ENCODE results near the gene OR51L1. TPM values are rescaled to one million over a fixed set of nuclear protein-coding genes. Genes with fewer than 3 reads are reported as not detected.
"Not testable (repeated sequence)": the region's sequence is repeated elsewhere in the genome, so short reads cannot be mapped to it uniquely, and the experiment has no call there.

Gene OR51L1
- not detected in 2 replicates for total RNA-seq (2014; rRNA removed)
- not detected for Bru-seq, nascent RNA
- BruChase-seq, experiment 1, labeled RNA remaining after a 6-hour chase = not detected
- not detected for BruChase-seq, experiment 2, labeled RNA remaining after a 2-hour chase
- long read RNA-seq = 0 reads

GRCh38 chr11:4994551-4994950 is at the start of gene OR51L1:
TSS of gene OR51L1 (plus strand) at chr11:4994851. CDS start at chr11:4998983, 4,132 bp downstream.
- ATAC-seq = no peak
- H3K9me3 ChIP-seq (ENCODE audit: low read length) = no peaks in the 10 kb centered on the region
- no TSS peak for BruUV-seq (replicated peaks)
- H3K9me2 ChIP-seq (replicated peaks; ENCODE audit: low read length) = no peaks in the 10 kb centered on the region
- intact Hi-C loops (cut with micrococcal nuclease) = no loop called here
- ChIA-PET CTCF (no interaction called here), POLR2A (ENCODE audit: unreplicated experiment) (no interaction called here)
- H3K9ac ChIP-seq (ENCODE audit: low read length) = no peak within 1 kb of the TSS
- H3K4me2 ChIP-seq (ENCODE audit: low read length) = no peak within 1 kb of the TSS
- no peaks in the 10 kb centered on the region for H3K36me3 ChIP-seq (ENCODE audit: low read depth, low read length)
- H4K20me1 ChIP-seq (ENCODE audit: low read length) = no peaks in the 10 kb centered on the region
- H3K4me3 ChIP-seq (ENCODE audit: low read length) = no peak within 1 kb of the TSS
- no peaks in the 10 kb centered on the region for H3K79me2 ChIP-seq (ENCODE audit: low read length)
- no peaks in the 10 kb centered on the region for H3F3A ChIP-seq (ENCODE audit: low read length, unreplicated experiment)
- no peak within 1 kb of the TSS for H3K27ac ChIP-seq (ENCODE audit: low read length)
- no peaks in the 10 kb centered on the region for H3K4me1 ChIP-seq (ENCODE audit: insufficient read depth, low read length)
- TF ChIP-seq EZH2phosphoT487 (IDR thresholded peaks at IDR 0.05; ENCODE audit: borderline replicate concordance, low read length) (no peak), EZH2 (IDR thresholded peaks at IDR 0.05; ENCODE audit: low read length, unreplicated experiment) (no peak), CTCF (conservative IDR thresholded peaks at IDR 0.05; ENCODE audit: low read depth, low read length) (no peak)
- no peak within 1 kb of the TSS for H2AFZ ChIP-seq (ENCODE audit: low read length)
- DNase-seq = no peak
- H3K27me3 ChIP-seq (ENCODE audit: low read length) = no peaks in the 10 kb centered on the region

- H3K4me3 ChIP-seq (ENCODE audit: low read length) = no peak within 1 kb of the TSS
- no peak within 1 kb of the TSS for H2AFZ ChIP-seq (ENCODE audit: low read length)
- H4K20me1 ChIP-seq (ENCODE audit: low read length) = no peaks in the 10 kb centered on the region
- H3K36me3 ChIP-seq (ENCODE audit: low read depth, low read length) = no peaks in the 10 kb centered on the region
- no peak for ATAC-seq
- intact Hi-C loops (cut with micrococcal nuclease) = no loop called here
- no peak within 1 kb of the TSS for H3K27ac ChIP-seq (ENCODE audit: low read length)
- no peaks in the 10 kb centered on the region for H3K9me2 ChIP-seq (replicated peaks; ENCODE audit: low read length)
- H3K9ac ChIP-seq (ENCODE audit: low read length) = no peak within 1 kb of the TSS
- H3K4me1 ChIP-seq (ENCODE audit: insufficient read depth, low read length) = no peaks in the 10 kb centered on the region
- ChIA-PET POLR2A (ENCODE audit: unreplicated experiment) (no interaction called here), CTCF (no interaction called here)
- DNase-seq = no peak
- no peaks in the 10 kb centered on the region for H3K9me3 ChIP-seq (ENCODE audit: low read length)
- H3K79me2 ChIP-seq (ENCODE audit: low read length) = no peaks in the 10 kb centered on the region
- no peak within 1 kb of the TSS for H3K4me2 ChIP-seq (ENCODE audit: low read length)
- H3K27me3 ChIP-seq (ENCODE audit: low read length) = no peaks in the 10 kb centered on the region
- no peak for TF ChIP-seq EZH2 (IDR thresholded peaks at IDR 0.05; ENCODE audit: low read length, unreplicated experiment)
- no peaks in the 10 kb centered on the region for H3F3A ChIP-seq (ENCODE audit: low read length, unreplicated experiment)
- BruUV-seq (replicated peaks) = no TSS peak
Measured at GRCh38 chr11:4947505-4947904, 47.1 kb upstream of the OR51L1 start, which contains the start of gene OR51A4. TSS of gene OR51A4 (minus strand) at chr11:4947605. CDS start at chr11:4947100, 505 bp downstream.

DNA sequence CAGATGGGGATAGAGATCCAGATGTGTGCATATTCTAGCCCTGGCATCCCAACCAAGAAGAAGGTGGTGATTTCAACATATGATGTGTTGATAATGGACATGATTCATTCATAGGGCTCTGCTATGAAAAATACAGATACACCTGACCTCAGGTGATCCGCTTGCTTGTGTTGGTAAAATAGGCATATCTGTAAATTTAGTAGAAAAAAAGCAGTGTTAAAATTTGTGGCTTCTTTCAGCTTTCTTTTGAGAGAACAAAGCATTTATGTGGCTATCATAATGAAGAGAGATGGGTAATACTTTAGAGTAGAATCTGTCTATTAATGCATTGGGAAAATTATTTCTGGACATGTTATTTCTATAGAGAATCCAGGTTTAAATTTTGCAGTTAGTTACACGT is 39.0 kb upstream of the OR51L1 start, which contains the start of gene OR51A2:
Gene OR51A2 (minus strand): TSS at position 101 of the 400 bp plus-strand sequence. CDS start 0 bp downstream, at position 101.
- H3K9ac ChIP-seq (ENCODE audit: low read length); H3K79me2 ChIP-seq (ENCODE audit: low read length); H3K36me3 ChIP-seq (ENCODE audit: low read depth, low read length); H3K4me2 ChIP-seq (ENCODE audit: low read length); H3K4me1 ChIP-seq (ENCODE audit: insufficient read depth, low read length); H3F3A ChIP-seq (ENCODE audit: low read length, unreplicated experiment); DNase-seq; H2AFZ ChIP-seq (ENCODE audit: low read length); H3K9me2 ChIP-seq (replicated peaks; ENCODE audit: low read length); POLR2A ChIA-PET (ENCODE audit: unreplicated experiment); CTCF ChIA-PET; ATAC-seq; H4K20me1 ChIP-seq (ENCODE audit: low read length); H3K27ac ChIP-seq (ENCODE audit: low read length); H3K4me3 ChIP-seq (ENCODE audit: low read length); intact Hi-C loops (cut with micrococcal nuclease); H3K9me3 ChIP-seq (ENCODE audit: low read length); BruUV-seq (replicated peaks); H3K27me3 ChIP-seq (ENCODE audit: low read length): not testable (repeated sequence)

DNA sequence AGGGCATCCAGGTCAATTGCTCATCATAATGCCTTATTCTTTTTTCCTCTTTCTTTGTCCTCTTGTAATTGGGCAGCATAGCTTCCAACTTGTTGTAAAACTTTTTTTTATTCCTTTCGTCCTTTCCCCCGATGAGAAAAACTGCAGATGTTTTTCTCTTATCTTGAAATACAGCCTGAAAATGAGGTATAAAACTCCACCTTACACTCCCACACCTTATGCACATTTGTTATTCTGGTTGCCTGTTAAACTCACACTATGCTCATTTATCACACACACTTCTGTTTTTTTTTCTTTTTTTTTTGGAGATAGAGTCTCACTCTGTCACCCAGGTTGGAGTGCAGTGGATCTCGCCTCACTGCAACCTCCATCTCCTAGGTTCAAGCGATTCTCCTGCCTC is 37.3 kb upstream of the OR51L1 start:
- Histone ChIP-seq H3K27ac (ENCODE audit: low read length) (no peak overlapping the region), H3K27me3 (ENCODE audit: low read length) (no peaks in the 10 kb centered on the region), H3F3A (ENCODE audit: low read length, unreplicated experiment) (no peaks in the 10 kb centered on the region), H2AFZ (ENCODE audit: low read length) (no peak overlapping the region), H3K4me1 (ENCODE audit: insufficient read depth, low read length) (no peaks in the 10 kb centered on the region), H3K36me3 (ENCODE audit: low read depth, low read length) (no peaks in the 10 kb centered on the region), H3K4me2 (ENCODE audit: low read length) (no peak overlapping the region), H3K9me3 (ENCODE audit: low read length) (no peaks in the 10 kb centered on the region), H3K4me3 (ENCODE audit: low read length) (no peak overlapping the region), H3K9ac (ENCODE audit: low read length) (no peak overlapping the region), H4K20me1 (ENCODE audit: low read length) (no peaks in the 10 kb centered on the region), H3K9me2 (replicated peaks; ENCODE audit: low read length) (no peaks in the 10 kb centered on the region), H3K79me2 (ENCODE audit: low read length) (no peaks in the 10 kb centered on the region)
- POLR2A ChIA-PET (ENCODE audit: unreplicated experiment) = no interaction called here
- DNase-seq = no peak
- BruUV-seq (replicated peaks) = no TSS peak
- intact Hi-C loops (cut with micrococcal nuclease) = no loop called here
- TF ChIP-seq EZH2phosphoT487 (IDR thresholded peaks at IDR 0.05; ENCODE audit: borderline replicate concordance, low read length) (no peak), CTCF (conservative IDR thresholded peaks at IDR 0.05; ENCODE audit: low read depth, low read length) (no peak), EZH2 (IDR thresholded peaks at IDR 0.05; ENCODE audit: low read length, unreplicated experiment) (no peak)
- CTCF ChIA-PET = no interaction called here
- no peak for ATAC-seq
